Measurements from ENCODE around the gene PRX.
"Not testable (repeated sequence)": the region's sequence is repeated elsewhere in the genome, so short reads cannot be mapped to it uniquely, and the experiment has no call there.

The PRX gene

DNA sequence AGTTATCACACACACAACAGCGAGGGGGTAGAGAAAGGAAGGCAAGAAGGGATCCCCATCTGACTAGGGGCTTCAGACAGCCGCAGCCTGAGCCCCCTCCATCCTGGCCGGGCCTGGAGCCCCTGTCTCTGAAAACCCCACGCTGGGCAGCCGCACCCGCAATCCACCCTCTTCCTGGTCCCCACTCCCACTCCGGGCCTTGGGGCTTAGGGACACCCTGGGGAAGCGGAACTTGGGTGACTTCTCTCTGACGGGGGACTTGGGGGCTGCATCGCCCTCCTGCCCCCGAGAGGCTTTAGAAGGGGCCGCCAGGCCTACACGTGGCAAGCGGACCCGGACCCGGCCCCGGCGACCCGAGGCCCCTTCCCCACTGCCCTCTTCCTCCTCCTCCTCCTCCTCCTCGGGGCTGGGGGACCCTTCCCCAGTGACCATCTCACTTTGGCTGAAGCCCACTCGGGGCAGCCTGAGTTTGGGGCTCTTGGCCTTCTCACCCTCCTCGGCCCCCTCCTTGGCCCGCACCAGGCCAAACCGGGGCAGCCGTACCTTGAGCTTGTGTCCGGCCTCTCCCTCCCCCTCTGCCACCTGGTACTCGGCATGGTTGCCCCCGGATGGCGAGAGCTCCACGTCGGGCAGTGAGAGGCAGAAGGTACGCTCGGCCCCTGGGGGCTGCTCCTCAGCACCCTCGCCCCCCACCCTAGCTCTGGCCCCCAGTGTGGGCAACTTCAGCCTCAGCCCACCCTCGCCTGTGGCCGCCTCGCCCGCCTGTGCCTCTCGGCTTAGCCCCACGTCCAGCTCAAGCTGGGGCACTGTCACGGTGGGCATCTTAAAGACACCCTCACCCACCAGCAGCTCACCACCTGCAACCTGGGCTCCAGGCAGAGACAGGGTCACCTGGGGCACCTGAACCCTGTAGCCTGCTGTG lies 19.0 kb downstream of the PRX start:
- in situ Hi-C loops (cut with HindIII; ENCODE audit: low sequenced_read_pairs), result no loop called here

DNA sequence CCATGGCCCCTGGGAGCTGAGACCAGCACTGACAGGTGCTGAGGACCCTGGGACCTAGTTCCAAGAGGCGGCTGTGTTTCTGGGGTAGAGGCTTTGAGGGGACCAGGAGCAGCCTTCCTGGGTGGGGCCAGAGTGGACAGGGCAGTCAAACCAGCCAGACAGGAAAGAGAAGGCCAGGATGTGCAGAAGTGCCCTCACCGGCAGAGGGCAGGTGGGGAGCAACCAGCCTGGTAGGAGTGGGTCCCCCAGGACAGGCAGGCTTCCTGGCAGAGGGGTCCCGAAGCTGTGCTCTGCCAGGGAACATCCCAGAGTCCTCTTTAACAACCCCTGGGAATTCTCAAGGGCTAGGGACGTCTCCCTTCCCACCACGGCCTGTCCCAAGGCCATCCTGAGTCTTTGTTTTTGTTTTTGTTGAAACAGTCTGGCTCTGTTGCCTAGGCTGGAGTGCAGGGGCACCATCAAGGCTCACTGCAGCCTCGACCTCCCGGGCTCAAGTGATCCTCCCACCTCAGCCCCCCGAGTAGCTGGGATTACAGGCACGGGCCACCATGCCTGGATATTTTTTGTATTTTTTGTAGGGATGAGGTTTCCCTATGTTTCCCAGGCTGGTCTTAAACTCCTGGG lies 20.2 kb downstream of the PRX start:
- in situ Hi-C loops (cut with HindIII; ENCODE audit: low sequenced_read_pairs), result no loop called here

DNA sequence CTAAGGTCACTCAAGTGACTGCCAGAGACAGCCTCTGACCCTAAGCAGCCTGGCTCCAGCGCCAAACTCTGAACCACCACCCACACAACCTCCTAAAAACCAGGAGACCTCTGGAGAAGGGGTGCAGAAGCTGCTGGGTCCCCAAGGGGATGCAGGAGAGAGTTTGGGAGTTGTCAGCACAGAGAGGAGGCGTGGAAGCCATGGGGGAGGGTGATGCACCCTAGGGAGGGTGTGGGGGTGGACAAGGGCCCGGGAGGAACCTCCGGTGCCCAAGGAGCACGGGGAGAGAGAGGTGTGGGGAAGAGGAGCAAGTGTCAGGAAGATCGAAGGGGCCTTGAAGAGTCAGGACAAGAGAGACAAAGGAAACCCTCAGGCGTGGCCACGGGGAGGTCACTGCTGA lies 21.1 kb downstream of the PRX start:
- in situ Hi-C loops (cut with HindIII; ENCODE audit: low sequenced_read_pairs), result no loop called here

DNA sequence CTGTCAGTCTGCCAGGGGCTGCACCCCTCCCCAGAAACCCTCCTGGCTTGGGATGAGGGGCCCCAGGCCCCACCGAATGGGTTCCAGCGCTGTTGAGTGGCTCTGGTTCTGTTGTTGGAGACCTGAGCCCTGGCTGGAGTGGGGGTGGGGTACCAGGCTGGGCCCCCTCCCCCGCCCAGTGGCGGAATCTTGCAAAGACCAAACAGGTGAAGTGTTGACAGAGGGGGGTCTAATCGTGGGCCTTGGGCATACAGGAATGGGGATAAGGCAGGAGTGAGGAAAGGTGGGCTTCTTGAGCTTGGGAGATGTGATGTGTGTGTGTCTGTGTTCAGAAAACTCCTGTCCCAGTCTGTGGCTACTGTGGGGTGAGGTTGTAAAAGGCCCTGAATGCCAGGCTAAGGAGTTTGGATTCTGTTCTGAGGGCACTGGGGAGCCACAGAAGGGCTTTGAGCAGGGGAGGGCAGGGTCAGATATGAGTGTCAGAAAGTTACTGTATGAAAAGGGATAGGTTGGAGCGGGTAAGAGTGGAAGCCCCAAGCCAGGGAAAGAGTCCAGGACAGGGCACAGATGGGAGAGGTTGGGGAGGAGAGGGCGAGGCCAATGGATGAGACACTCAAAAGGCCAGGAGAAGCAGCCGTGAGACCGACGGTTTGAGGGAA lies 23.0 kb downstream of the PRX start, which contains the start of gene HIPK4:
Gene HIPK4 (minus strand): TSS at position 98 of the 659 bp plus-strand sequence. CDS start 279 bp downstream, outside the sequence.
- in situ Hi-C loops (cut with HindIII; ENCODE audit: low sequenced_read_pairs), result no loop called here

DNA sequence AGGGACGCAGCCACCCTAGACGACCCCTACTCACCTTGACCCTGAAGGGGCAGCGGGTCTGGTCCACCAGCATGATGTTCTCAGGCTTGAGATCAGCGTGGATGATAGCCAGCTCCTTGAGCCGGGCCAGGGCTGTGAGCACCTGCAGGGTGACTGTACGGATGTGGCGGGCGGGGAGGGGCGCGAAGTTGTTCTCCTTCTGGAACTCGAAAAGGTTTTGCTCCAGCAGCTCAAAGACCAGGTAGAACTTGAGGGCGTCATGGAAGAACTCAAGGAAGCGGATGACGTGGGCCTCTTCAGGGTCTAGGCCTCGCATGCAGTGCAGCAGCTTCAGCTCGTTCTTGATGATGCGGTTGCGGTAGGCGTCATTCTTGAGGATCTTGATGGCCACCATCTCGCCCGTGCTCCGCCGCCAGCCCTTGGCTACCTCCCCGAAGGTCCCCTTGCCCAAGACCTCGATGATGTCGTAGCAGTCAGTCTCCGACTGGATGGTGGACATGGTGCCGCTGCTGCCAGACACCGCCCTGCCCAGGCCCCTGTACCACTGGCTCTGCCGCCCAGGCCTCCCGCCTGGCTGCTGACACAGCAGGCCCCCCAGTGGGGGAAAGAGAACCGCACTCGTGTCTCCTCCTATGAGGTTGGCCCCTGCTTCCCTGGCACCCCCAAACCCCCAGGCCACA lies 23.6 kb downstream of the PRX start:
- in situ Hi-C loops (cut with HindIII; ENCODE audit: low sequenced_read_pairs), result no loop called here

DNA sequence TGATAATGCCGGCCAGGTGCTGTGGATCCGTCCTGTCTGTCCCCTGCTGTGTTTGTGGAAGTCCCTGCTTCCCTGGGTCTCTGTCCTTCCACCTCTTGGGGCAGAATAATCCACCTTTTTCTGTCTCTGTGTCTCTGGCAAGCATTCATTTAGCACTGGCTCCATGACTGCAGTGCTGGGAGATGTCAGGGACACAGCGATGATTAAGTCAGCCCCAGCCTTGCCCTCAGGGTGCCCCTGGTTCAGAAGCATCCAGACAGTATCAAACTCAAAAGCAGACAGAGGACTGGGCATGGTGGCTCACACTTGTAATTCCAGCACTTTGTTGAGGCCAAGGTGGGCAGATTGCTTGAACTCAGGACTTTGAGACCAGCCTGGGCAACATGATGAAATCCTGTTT lies 24.7 kb downstream of the PRX start:
- in situ Hi-C loops (cut with HindIII; ENCODE audit: low sequenced_read_pairs), result no loop called here

DNA sequence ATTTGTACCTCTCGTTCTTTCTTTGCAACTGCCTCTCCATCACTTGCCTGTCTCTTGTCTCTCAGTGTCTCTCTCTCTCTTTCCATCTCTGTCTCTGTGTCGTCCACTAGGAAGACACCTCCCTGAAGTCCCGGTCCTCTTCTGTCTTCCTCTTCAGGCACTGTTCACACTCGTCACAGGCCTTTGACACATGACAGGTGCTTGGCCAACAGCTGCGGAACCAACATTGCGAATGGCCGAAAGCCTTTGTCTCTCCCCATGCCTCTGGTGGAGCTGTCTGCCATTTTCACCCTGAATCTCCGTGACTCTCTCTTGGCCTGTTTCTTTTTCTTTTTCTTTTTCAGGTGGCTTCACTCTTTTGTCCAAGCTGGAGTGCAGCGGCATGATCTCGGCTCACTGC lies 26.0 kb downstream of the PRX start:
- in situ Hi-C loops (cut with HindIII; ENCODE audit: low sequenced_read_pairs), result no loop called here

DNA sequence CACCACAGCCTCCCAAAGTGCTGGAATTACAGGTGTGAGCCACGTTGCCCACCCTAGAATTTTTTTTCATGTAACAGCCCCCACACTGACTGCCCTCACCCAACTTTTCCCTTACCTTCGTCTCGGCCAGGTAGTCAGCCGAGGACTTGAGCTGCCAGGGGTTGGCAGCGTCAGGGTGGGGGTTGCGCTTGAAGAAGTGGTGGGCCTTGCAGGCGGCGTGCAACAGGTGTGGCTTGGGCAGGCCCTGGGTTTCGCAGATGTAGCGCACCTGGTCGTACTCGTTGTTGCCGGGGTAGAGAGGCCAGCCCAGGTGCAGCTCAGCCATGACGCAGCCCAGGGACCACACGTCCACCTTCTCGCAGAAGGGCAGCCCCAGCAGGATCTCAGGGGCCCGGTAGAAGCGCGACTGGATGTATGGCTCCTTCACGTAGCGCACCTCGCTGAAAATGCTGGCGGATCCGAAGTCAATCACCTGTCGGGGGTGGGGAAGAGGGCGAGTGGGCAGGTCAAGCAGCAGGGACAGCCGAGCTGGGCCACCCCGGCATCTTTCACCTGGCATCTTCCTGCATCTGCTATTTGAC lies 29.4 kb downstream of the PRX start:
- in situ Hi-C loops (cut with HindIII; ENCODE audit: low sequenced_read_pairs), result no loop called here

DNA sequence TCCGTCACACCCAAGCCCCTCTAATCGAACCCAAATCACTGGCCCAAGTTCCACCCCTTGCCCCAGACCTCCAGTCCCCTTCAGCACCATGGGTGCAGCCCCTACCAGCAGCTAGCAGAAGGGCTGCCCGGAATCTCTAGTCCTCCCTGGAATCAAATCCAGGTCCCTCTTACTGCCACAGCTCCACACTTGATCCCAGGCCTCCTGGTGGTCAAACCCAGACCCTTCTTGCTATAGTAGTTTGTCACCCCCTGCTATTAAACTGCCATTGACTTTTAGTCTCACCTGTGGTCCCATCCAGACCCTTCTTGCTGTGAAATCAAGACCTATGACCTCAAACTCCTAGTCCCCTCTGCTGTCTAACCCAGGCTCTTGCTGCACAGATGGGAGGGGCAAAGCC lies 31.9 kb downstream of the PRX start:
- in situ Hi-C loops (cut with HindIII; ENCODE audit: low sequenced_read_pairs), result no loop called here

DNA sequence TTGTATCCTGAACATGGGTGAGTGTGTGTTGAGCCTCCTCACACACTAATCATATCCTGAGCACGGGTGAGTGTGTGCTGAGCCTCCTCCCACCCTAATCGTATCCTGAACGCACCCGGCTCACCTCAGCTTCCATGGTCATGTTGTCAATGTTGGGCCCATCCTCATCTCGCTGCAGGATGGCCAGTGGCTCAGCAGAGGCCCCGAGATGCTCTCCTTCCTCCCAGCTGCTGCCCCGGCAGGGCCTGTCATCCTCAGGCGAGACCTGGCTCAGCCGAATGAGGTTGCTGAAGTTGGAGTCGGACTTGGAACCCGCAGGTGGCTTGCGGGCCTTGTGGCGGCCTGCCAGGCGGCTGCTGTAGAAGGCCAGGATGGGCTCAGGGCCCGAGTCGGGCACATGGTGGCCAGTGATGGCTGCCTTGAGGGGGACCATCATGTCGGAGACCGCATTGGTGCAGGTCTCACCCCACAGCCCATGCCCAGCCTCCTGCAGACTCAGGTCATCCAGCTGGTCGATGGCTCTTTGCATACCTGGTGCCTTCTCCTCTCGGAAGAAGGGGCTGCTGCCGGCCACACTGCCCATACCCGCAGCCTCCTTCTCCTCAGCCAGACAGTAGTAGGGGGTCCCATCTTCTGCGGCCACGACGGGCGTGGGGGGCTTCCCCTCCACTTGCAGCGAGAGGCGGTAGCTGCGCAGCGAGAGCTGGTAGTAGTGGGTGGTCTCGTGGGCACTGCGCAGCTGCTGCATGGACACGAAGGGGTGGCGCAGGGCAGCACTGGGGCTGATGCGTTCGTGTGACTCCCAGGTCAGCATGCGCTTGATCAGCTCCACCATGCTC lies 32.8 kb downstream of the PRX start:
- in situ Hi-C loops (cut with HindIII; ENCODE audit: low sequenced_read_pairs), result no loop called here

DNA sequence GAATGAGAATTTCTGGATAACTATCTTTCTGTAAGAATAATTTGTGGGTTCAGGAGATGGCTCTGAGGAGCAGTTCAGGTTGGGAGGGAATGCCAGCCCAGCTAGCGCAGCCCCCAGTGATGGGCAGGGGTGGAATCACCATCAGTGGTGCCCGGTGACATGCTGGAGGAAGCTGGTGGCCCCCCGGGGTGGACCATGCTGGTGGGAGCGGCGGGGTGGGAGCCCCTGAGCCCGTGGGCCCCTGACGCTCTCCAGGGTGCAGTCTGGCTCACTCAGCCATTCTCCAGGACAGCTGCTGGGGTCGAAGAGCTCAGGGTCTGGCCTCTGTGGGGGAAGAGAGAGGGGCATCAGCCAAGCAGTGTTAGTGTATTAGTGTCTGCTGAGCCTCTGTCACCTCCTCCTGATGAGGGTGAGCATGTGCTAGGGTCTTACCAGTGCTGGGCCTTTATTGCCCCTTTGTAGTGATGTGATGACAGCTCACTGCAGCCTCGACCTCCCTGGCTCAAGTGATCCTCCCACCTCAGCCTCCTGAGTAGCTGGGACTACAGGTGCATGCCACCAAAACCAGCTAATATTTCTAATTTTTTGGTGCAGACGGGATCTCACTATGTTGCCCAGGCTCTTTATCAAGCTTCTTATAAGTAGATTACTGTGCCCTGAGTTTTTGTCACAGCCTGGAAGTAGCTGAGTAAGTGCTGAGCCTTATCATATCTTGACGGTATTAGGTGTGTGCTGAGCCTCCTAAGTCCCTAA lies 33.6 kb downstream of the PRX start:
- in situ Hi-C loops (cut with HindIII; ENCODE audit: low sequenced_read_pairs), result no loop called here

DNA sequence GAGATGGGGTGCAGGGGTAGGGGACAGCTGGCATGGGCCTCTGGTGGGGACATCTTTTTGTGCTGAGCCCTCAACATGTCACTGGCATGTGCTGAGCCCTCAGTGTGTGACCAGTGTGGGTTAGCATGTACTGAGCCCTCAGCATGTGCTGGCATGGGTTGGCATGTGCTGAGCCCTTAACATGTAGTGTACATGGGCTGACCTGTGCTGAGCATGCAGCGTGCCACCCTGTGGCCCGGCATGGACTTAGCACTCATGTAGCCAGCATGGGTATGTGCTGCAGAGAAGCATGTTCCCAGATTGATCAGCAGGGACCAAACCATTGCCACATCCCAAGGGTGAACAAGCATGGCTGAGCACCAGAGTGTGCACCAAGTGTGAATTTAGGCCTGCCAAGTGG lies 34.7 kb downstream of the PRX start:
- in situ Hi-C loops (cut with HindIII; ENCODE audit: low sequenced_read_pairs), result no loop called here

DNA sequence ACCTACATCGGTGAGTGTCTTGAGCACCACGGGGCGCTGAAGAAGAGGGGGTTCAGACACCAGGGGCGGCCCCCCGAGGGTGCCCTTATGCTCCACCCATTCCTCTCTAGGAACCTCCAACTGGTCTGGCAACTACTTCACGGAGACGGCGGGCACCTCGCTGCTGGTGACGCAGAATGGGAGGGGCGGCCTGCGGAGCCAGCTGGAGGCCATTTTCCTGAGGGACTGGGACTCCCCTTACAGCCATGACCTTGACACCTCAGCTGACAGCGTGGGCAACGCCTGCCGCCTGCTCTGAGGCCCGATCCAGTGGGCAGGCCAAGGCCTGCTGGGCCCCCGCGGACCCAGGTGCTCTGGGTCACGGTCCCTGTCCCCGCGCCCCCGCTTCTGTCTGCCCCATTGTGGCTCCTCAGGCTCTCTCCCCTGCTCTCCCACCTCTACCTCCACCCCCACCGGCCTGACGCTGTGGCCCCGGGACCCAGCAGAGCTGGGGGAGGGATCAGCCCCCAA lies 35.2 kb downstream of the PRX start:
- in situ Hi-C loops (cut with HindIII; ENCODE audit: low sequenced_read_pairs), result no loop called here

DNA sequence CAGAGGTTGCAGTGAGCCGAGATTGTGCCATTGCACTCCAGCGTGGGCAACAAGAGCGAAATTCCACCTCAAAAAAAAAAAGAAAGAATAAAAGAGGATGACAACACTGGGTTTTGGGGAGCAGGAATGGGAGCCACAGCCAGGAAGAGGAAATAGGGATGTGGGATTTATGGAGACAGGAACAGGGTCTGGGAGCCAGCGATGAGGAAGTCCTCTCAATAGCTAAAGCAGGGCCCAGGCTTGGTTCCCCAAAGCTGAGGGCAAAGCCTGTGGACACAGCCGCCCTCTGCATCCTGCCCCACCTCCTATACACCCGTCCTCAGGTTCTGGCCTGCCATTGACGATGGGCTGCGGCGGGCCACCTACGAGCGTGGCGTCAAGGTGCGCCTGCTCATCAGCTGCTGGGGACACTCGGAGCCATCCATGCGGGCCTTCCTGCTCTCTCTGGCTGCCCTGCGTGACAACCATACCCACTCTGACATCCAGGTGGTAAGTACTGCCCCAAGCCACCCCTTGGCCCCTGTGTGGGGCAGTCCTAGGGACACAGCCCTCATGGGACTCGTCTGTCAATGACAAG lies 36.8 kb downstream of the PRX start:
- in situ Hi-C loops (cut with HindIII; ENCODE audit: low sequenced_read_pairs), result no loop called here

DNA sequence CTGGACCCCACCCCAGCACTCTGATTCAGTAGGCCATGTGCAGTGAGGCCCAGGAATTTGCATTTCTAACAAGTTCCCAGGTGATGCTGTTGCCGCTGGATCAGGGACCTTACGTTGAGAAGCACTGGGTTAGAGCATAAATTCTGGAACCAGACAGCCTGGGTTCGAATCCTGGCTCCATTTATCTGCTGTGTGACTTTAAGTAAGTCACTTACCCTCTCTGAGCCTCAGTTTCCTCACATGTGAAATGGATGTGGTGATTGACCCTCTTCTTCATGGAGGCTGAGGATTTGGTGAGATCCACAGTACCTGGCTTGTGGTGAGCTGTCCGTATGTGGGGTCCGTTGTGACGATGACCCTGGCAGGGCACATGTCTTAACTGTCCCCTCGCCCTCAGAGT lies 39.1 kb downstream of the PRX start:
- in situ Hi-C loops (cut with HindIII; ENCODE audit: low sequenced_read_pairs), result no loop called here

DNA sequence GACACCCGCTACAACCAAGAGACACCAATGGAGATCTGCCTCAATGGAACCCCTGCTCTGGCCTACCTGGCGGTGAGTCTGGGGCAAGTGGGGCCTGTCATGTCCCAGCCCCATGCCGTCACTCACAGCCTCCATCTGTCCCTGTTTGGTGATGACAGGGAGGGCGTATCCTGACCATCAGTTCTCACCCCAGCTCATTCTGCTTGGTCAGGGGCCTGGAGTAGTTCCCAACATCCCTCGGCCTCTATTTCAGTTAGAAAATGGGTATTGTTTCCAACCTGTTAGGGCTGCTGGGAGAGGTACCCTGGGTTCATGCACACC lies 41.4 kb downstream of the PRX start:
- in situ Hi-C loops (cut with HindIII; ENCODE audit: low sequenced_read_pairs), result no loop called here

DNA sequence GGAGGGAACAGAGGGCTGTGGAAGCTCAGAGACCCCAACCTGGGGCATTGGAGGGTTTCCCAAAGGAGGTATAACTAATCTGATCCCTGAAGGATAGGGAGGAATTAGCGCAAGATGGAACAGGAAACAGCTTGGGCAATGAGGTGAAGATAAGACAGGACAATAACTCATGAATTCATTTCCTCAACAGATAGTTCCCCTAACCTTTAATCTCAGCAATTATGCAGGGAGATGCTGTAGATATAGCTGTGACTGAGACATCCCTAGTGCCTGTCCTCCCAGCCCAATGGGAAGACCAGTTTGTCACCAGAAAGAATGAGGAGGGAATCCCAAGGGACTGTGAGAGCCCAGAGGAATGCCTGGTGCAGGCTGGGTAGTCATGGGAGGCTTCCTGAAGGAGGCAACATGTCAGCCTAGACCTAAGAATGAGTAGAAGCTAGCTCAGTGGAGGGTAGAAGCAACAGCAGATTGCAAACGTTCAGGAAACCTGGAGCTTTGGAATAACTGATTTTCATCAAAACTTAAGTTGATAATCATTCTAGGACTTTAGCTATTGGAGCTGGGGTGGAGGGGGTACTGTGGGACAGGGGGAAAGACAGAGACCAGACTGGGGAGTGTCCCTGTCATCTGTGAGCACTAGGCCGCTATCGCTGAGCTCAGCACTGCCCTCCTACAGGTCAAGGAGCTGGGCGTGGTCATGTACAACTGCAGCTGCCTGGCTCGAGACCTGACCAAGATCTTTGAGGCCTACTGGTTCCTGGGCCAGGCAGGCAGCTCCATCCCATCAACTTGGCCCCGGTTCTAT lies 42.0 kb downstream of the PRX start:
- in situ Hi-C loops (cut with HindIII; ENCODE audit: low sequenced_read_pairs), result no loop called here

DNA sequence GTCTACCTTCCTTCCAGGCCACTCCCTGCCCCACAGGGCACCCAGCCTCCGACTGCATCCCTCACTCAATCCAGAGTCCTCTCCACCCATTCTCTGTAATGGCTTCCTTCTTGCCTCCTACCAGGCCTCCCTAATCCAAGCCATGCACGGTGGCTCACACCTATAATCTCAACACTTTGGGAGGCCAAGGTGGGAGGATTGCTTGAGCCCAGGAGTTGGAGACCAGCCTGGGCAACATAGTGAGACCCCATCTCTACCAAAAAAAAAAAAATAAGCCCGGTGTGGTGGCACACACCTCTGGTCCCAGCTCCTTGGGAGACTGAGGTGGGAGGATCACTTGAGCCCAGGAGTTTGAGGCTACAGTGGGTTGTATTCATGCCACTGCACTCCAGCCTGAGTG lies 42.9 kb downstream of the PRX start:
- in situ Hi-C loops (cut with HindIII; ENCODE audit: low sequenced_read_pairs), result not testable (repeated sequence)
